AG08396 (cell line): ENCODE results near the gene FAM25G.

ENCODE experiments used
- DNase-seq: peaks from one replicate; pipeline ENCODE4 v3.0.0; 2012; ENCODE audit warnings: low spot score, mixed read lengths

Gene FAM25G

DNA sequence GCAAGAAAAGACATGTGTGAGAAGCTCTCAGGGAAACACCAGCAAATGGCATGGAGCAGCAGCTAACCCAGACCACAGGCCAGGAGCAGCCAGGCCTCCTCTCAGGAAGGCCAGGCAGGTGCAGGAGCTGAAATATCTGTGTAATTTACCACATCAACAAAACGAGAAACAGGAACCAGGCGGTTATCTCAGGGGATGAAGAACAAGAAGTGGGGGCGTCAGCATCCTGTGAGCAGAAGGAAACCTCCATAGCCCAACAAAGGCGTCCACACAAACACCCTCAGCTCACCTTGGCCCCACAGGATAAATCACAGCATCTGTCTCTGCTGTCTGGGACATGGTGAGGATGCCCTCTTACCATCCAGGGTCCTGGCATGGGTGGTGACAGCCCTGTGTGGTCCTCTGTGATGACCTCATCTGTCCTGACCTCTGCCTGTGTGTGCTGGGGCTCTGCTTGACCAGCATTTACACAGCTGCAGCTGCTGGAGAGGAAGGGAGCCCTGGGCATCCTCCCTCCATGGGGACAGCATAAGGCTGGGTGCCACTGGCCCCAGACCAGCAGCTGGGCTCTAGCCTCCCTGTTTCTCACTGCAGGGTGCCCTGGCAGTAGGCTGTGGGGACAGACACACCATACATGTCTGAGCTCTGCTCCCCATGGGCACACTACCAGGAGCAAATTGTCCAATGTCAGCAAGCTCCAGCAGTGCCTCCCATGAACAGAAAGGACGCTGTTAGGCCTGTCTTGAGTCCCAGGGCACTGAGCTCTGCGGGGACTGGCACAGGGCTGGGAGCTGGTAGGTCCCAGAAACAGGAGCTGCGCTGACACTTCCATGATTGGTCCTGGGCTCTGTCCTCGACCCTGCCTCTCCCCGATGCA is 42.2 kb downstream of the FAM25G start:
- no peak for DNase-seq

DNA sequence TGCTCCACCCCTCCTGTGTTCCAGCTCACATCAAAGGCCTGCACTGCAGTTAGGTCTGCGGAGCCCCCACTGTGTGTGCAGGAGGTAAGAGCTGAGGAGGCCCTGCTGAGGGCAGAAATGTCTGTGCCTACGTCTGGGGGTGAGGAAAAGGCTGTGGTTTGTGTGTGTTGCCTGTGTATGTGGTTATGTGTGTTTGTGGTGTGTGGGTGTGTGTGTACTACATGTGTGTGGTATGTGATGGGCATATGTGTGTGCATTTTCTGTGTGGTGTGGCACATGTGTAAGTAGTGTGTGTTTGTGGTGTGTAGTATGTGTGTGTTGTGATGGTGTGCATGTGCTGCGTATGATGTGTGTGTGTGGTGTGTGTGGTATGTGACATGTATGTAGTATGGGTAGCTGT is 43.8 kb downstream of the FAM25G start:
- DNase-seq = no peak

DNA sequence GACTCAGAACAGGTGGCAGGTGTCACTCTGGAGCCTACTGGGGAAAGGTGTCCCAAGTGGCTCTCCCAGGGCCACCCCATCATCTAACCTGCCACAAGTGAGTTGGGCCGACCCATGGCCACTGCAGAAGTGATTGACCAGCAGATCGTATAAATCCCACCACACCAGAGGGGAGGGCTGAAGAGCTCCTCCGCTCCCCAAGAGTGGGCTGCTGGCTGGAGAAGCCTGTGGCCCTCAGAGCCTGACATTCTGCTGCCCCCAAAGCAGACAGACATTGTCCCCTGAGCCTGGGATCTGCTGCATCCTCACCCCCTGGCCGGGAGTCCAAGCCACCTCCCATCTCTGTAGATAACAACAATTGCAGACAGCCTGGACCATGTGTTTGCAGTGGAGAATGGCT is 44.3 kb downstream of the FAM25G start:
- no peak for DNase-seq

DNA sequence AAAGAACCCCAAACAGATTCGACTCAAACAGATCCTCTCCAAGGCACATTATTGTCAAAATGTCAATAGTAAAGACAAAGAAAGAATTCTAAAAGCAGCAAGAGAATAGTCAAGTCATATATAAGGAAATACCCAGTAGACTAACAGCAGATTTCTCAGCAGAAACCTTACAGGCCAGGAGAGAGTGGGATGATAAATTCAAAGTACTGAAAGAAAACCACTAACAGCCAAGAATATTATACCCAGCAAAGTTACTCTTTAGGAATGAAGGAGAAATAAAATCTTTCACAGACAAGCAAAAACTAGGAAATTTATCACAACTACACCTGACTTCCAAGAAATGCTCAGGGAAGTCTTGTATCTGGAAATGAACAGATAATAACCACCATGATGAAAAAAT is 45.8 kb downstream of the FAM25G start:
- DNase-seq = no peak

DNA sequence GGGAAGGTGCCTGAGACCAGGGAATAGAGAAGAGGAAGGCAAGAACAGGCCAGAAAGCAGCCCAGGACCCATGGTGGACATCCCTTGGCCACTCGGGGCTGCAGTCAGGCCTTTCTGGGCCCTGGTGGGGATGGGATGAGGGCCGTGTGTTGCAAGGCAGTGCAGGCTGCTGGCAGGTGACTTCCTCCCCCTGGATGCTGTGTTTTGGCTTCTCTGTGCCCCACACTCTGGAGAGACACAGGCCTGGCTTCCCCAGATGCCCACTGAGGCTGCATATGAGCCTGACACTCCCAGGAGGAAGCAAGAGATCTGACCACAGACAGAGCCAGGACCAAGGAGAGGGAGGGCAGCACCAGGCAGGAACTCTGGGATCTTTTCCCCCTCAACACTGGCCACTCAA is 47.5 kb downstream of the FAM25G start:
- no peak for DNase-seq

DNA sequence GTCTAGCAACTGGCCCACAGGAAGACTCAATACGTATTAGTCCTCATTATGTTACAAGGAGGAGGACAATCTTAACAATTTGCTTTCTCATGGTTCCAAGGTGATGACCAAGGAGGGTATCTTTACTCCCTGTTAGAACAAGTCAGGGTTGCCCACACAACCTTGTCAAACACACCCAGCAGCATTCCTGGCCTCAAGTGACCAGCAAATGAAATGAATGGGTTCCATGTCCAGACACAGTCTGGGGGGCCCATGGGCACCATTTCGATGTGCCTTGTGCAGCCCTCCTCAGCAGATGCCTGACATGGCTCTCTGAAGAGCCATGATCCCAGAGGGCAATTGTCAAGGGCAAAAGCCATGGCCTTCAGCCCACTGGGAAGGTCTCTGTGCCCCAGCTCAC is 48.4 kb downstream of the FAM25G start:
- DNase-seq = no peak

DNA sequence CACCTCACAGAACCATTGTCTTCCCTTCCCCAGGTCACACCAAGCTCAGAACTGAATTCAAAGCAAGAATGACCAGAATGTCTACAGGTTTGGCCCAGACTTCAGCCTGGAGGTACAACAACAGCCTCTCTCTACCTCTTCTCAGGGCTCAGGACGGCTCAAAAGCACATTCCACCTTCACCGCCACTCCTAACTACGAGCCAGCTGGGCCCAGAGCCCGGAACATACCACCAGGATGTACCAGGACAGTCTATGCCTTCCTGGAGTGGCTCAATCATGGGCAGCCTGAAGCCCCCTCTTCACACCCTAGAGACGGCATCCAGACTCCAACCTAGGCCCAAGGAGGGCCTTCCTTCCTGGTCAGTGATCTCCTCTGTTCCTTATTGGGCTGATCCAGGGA is 49.1 kb downstream of the FAM25G start:
- no peak for DNase-seq

DNA sequence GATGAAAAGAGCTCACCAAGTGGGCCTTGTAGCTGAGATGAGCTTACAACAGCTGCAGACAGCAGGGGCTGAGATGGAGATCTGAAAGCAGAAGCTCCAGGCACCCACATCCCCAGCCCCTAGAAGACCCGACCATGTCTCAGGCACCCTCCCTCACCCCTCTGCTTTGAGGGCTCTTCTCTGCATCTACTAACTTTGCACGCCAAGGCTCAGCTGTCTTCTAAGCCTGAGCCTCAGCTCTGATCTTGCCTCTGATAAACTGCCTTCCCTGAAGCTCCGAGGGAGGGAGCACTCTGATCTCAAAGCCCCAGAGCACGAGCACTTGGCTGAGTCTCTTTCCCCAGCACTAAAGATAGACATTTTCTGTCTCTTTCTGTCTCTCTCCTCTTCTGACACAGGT is 49.6 kb downstream of the FAM25G start:
- DNase-seq = no peak

DNA sequence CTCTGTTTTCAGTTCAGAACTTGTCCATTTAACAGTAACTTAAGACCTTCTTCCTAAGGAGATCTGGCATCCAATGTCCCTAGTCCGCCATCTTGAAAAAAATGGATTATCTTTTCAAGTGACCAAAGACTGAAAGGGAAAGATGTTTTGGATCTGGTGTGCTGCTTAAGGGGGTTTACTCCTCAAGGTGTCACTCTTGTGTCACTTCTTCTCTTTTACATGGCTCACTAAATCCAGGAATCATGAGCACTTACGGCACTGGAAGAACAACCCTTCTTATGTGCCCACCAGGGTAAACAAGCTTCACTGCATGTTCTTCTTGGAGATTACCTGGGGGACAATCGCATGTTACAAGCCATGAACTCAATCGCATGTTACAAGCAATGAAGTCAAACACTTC is 51.3 kb downstream of the FAM25G start:
- DNase-seq = no peak

DNA sequence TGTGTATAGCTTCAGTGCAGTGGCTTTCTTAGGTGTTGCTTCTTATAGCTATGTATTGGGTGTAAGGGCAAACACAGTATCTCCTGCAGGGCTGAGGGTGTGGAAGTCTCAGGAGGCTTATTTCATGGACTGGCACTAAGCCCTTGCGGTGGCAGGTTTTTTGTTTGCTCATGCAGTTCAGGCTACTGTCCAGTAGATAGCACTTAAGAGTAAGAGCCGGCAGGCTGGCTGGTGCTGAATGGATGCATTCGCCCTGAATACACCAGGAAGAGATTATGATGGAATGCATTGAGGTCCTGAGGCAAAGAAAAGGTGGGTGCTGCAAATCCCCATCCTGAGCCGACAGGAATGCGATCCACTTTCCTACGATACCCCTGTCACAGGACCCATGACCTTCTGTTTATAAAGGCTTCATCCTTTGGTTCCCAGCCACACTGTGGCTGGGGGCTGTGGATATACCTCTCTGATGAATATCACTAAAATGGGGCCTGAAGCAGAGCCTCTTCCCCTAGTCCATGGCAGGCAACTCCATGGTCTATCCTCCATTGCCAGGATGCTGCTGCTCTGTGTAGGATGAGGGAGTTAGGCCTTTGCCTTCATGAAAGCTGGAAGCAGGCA is 52.5 kb downstream of the FAM25G start:
- peak; percentile 74 for DNase-seq
